OCI-LY3 (cell line): Measurements from ENCODE around the gene SLC66A2.

ENCODE experiments used
- EZH2phosphoT487 ChIP-seq: fragments of 200-600 bp; shearing (Covaris generic); IDR thresholded peaks from 2 replicates; pipeline ENCODE4 v1.6.1; 2018; ENCODE audit warnings: antibody characterized with exemption, mixed run types, low read depth
- TF ChIP-seq, protein P1 (sequence below): fragments of 200-600, 300-600 bp; sonication (generic); IDR thresholded peaks from 2 replicates; pipeline ENCODE4 v1.5.1; 2014; ENCODE audit warnings: antibody characterized with exemption, low read length, low read depth

DNA sequence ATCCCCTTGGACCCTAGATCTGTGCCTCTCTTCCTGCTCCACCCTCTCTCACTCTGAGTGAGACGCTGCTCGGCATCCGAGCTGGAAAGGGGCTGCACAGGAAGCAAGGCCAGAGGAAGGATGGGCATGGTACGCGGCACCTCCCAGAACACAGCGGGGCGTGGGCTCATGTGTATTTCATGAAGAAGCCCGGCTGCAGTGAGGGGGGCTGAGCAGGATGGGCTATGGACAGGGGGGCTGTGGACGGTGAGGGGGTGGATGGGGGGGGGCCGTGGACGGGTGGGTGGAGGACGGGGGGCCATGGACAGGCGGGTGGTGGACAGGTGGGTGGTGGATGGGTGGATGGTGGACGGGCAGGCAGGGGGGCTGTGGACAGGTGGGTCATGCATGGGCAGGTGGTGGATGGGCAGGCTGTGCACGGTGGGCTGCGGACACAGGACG, 28.5 kb downstream of the SLC66A2 start:
- TF ChIP-seq, protein P1, sequence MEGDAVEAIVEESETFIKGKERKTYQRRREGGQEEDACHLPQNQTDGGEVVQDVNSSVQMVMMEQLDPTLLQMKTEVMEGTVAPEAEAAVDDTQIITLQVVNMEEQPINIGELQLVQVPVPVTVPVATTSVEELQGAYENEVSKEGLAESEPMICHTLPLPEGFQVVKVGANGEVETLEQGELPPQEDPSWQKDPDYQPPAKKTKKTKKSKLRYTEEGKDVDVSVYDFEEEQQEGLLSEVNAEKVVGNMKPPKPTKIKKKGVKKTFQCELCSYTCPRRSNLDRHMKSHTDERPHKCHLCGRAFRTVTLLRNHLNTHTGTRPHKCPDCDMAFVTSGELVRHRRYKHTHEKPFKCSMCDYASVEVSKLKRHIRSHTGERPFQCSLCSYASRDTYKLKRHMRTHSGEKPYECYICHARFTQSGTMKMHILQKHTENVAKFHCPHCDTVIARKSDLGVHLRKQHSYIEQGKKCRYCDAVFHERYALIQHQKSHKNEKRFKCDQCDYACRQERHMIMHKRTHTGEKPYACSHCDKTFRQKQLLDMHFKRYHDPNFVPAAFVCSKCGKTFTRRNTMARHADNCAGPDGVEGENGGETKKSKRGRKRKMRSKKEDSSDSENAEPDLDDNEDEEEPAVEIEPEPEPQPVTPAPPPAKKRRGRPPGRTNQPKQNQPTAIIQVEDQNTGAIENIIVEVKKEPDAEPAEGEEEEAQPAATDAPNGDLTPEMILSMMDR = no peak
- TF ChIP-seq EZH2phosphoT487 = no peak
